SHP77 (cell line): ENCODE results near the gene DPYSL5.
A peak's percentile ranks its signal among the peaks of the same experiment; 100 is the strongest.
"Not testable (repeated sequence)": the region's sequence is repeated elsewhere in the genome, so short reads cannot be mapped to it uniquely, and the experiment has no call there.

ENCODE experiments used
- DNase-seq, 2 experiments: peaks; one replicate each; lab custom pipeline; 2025; lab: John Stamatoyannopoulos, UW

DPYSL5 gene, protein sequence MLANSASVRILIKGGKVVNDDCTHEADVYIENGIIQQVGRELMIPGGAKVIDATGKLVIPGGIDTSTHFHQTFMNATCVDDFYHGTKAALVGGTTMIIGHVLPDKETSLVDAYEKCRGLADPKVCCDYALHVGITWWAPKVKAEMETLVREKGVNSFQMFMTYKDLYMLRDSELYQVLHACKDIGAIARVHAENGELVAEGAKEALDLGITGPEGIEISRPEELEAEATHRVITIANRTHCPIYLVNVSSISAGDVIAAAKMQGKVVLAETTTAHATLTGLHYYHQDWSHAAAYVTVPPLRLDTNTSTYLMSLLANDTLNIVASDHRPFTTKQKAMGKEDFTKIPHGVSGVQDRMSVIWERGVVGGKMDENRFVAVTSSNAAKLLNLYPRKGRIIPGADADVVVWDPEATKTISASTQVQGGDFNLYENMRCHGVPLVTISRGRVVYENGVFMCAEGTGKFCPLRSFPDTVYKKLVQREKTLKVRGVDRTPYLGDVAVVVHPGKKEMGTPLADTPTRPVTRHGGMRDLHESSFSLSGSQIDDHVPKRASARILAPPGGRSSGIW

DNA sequence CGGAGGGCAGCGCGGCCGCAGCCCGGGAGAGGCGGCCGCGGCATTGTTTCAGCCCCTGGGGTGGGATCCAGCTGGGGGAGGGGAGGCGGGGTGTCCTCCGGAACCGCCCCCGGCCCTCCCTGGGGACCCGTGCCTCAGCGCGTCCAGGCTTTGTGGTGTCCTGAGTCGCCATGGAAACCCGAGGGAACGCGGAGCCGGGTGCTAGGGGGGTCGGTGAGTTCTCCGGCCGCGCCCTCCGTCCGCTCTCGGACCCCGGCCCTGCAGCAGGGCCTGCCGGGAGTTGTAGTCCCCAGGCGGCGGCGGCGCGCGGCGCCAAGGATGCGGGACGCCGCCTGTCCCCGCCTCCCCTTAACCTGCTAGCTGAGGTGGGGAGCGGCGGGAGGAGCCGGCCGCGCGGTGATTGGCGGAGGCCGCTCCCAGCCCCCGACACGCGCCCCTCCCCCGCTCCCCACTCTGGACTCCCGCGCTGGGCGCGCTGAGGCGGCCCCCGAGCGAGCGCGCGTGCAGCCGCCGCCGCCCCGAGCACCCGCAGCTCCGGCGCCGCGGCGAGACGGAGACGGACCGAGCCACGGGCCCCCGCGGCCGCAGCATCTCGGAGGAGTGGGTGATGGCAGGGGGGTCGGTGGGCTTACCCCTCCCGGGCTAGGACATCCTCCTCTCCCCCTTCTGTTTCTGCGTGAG, at the start of gene DPYSL5:
Gene DPYSL5 (plus strand): TSS at position 478 of the 681 bp plus-strand sequence. CDS start 50,368 bp downstream, outside the sequence.
- peak; percentile 67 to 84 for DNase-seq

DNA sequence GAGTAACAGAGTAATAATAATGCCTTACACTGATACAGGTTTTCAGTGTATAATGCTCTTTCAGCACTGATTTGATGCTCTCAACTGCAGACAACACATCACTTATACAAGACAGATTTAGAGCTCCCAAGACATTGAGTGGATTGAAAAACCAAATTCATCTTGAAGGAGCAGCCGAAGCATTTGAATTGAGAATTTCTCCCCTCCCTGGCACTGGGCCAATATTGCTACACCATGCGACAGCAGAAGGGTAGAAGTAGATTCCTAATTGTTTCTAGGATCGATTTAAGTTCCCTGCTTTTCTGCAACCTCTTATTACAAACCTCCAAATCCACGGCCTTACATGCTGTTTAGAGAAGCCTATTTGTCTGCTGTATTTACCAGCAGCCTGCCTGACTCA, 46.6 kb upstream of the DPYSL5 start:
- DNase-seq = no peak

DNA sequence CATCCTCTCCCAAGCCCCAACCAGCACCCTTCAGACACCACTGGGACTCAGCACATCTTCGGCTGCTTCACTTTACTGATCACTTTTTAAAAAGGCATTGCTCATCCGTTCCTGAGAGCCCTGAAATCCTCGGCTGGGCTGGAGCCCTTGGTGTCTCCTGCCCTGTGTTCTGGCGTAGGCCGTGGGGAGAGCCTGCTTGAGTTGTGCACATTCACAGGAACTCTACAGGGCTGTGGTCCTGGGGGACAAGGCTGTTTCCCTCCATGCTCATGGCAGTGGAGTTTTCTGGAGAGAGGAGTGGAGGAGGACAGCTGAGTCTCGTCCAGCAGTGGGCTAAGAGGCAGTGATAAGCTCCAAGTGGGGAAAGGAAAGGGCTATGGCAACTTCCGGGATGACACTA, 46.1 kb upstream of the DPYSL5 start:
- DNase-seq = no peak

DNA sequence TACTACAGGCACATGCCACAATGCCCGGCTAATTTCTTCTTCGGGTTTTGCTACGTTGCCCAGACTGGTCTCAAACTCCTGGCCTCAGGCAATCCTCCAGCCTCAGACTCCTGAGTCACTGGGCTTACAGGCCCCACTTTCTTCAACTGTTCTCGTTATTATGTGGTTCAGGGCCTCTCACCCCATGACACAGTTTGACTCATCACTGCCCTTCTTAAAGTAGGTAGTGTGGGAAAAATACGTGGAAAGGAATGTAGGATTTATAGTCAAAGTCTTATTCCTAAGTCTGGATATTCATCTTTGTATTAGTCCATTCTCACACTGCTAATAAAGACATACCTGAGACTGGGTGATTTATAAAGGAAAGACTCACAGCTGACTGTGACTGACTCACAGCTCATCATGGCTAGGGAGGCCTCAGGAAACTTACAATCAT, 42.7 kb upstream of the DPYSL5 start:
- DNase-seq = no peak

DNA sequence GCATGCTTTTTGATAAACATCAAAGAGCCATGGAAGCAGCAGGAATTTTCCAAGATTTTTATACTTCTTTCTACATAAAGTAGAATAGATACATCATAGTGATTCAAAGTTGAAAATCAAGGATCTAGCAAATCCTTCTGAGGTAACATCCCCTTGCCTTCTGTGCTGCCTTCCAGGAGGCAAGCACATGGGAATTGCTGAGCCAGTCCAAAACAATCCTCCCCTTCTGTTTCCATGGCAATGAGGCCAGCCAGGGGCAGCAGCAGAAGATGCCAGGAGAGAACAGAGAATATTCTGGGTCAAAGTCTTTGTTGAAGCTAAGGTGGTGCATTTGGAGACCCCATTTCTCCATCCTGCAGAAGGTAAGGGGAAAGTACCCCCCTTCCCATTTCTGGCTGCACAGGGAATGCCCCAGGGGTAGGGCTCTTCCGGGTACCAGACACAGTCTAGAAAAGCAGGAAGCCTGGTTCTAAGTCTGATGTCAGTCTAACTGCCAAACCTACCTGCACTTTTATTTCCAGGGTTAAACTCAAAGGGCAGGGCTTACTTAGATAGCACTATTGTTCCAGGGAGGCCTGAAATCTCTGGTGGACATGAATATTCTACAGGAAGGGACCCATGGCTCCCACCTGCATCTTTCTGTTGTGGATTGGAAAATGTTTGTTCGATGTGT, 40.0 kb upstream of the DPYSL5 start:
- no peak for DNase-seq

DNA sequence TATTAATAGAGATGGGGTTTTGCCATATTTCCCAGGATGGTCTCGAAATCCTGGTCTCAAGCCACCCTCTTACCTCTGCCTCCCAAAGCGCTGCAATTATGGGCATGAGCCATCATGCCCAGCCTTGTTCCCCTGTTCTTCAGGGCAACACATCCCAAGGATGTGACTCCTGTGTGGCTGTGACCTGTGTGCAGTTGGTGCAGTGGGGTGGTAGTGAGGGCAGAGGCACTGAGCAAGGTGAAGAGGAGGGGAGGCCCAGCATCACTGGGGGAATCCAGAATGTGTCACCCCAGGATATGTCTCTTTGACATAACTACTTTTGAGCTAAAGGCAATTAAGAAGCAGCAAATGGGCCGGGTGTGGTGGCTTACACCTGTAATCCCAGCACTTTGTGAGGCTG, 38.7 kb upstream of the DPYSL5 start:
- no peak for DNase-seq

DNA sequence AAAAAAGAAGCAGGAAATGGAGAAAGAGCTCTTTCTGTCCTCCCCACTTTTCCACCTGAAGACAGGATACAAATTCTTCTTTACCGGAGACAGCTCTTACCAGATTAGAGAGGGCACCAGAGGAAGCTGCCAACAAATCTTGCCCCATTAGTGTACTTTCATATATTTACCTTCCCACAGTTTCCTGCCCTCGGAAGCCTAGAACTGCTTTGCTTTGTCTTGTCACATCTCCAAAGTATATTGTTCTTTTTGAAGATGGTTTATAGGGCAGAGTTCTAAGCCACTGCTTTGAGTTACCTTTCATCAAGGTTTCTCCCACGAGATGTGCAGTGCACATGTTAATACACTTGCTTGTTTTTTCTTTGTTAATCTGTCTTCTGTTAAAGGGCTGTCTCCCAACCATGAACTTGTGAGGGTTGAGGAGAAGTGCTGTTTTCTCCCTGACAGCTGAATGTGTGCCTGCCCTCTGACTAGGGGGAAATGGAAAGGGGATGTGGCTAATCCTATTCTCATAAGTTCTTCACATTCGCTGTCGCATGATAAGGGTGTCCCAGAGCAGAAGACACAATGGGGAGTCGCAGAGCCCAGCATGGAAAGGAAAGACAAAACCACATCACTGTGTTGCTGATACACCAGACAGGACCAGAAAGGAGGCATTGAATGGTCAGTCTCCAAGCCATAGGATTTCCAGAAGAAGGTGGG, 37.9 kb upstream of the DPYSL5 start:
- no peak for DNase-seq

DNA sequence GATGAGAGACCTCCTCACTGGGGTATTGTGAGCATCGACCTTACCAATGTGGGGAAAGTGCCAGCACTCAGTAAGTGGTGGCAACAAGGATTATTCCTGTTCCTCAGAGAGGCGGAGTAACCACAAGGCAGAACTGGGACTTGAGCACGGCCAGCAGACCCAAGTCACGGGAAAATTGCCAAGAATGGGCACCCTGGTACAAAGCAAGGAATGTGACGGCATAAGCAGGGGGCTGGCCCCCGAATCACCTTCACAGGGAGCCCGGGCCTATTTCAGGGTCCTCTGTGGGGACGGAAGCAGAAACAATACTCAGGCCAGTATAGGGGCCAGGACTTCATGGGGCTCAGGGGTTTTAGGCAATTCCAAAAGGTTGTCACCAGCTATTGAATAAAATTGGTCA, 36.7 kb upstream of the DPYSL5 start:
- DNase-seq = no peak

DNA sequence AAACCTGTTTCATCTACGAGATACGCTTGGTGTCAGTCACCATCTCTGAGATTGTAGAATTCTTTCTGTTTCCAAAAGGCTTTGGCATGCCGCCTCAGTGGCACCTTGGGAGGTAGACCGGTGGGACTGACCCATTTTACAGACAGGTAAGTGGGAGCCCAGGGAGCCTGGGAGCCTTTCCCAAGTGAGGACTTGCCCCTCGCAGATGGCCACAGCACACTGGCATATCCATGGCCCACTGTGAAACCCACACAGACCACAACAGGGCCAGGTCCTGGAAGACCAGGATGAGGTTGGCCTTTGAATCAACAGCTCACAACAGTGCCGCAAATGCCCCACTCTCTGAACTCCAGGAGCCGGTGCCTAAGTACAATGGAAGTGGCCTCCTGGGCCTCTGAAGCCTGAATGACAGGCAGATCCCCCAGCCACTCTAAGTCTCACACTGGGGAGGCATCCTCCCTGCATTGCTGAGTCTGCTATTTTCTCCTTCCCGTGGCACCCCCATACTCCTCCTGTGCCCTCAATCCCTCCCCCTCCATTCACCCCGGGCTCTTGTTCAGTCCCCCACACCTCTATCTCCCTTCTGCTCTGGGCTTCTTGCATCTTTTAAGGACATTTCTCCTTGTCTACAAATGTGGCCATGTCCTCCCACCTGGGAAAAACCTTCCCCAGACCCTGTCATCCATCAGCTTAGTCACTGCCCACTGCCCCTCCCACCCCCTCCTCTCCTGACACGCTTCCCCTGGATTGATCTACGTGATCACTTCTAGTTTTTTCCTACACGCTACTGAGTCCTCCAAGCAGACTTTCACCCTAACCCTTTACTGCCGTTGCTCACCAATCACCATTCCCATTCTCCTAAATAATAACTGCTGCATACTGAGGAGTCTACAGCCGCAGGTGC, 35.9 kb upstream of the DPYSL5 start:
- no peak for DNase-seq

DNA sequence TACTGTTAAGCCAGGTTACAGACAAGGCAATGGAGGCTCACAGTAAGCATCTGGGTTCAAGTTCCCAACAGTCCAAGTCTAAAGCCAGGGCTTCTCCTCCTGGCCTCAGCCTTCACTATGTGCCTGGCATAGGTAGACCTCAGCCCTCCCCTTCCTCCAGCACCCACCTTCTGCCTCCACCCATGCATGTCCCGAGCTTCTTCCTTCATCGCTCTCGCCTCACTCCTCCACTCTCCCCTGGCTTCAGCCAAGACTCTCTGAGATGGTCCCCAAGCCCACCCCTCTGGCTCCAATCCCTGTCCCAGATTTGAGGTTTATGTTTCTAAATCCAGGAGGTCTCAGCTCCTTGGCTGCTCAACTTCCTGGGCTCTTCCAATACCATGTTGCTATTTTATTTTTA, 35.2 kb upstream of the DPYSL5 start:
- no peak for DNase-seq

DNA sequence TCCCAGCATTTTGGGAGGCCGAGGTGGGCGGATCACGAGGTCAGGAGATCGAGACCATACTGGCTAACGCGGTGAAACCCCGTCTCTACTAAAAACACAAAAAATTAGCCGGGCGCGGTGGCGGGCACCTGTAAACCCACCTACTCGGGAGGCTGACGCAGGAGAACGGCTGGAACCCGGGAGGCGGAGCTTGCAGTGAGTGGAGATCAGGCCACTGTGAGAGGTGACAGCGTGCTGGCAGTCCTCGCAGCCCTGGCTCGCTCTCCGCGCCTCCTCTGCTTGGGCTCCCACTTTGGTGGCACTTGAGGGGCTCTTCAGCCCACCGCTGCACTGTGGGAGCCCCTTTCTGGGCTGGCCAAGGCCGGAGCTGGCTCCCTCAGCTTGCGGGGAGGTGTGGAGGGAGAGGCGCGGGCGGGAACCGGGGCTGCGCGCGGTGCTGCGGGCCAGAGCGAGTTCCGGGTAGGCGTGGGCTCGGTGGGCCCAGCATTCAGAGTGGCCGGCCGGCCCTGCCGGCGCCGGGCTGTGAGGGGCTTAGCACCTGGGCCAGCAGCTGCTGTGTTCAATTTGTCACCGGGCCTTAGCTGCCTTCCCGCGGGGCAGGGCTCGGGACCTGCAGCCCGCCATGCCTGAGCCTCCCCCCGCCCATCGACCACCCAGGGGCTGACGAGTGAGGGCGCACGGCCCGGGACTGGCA, 33.7 kb upstream of the DPYSL5 start:
- not testable (repeated sequence) for DNase-seq

DNA sequence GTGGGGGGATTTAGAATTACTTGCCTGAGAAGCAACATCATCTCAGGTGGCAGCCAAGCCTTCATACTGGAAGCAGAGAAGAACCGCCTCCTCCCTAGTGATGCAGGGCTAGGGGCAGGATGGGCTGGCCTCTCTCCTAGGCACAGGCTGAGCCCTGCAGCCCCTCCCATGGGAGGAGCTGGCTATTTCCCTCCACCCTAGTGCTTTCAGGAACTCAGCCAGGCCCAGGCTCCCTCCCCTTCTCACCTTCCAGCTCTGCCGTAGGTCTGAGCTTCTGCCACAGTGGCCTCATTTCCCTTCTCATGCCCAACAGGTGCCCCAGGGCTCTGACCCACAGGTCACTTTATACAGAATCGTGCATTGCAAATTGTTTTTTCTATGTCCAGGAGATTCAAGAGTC, 31.0 kb upstream of the DPYSL5 start:
- DNase-seq = peak in 1 of 2 experiments; percentile 11

DNA sequence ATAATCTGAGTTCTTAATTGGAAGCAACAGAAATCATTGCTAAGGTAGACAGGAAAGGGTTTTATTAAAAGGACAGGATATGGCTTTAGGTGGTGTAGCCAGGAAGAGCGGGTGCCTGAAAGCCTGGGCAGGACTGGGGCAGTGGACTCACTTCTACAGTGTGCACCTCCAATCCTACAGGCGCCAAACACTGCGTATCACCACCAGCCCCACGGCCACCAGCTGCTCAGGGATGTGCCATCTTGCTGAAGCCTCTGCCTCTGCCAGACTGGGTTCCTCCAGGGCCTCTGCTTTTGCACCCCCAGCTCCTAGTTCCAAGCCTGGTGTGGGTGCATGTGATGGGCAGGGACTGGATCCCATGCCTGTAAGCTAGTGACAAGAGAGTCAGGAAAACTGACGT, 29.7 kb upstream of the DPYSL5 start:
- DNase-seq = no peak

DNA sequence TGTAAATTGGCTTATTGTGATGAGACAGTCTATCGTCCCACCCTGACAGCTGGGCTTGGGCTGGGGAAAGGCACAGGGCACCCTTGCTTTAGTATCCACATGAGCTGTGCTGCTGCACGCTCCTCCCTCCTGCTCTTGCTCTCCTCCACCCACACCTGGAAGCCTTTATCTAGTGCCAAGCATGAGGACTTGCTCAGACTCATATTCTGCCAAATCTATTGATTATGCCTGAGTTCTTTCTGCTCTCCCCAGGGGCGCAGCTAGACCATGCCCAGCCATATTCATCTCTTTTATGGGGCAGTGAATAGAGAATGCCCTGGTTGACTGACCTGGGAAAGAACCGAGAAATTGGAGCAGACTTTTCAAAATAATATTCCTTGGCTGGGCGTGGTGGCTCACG, 29.0 kb upstream of the DPYSL5 start:
- no peak for DNase-seq

DNA sequence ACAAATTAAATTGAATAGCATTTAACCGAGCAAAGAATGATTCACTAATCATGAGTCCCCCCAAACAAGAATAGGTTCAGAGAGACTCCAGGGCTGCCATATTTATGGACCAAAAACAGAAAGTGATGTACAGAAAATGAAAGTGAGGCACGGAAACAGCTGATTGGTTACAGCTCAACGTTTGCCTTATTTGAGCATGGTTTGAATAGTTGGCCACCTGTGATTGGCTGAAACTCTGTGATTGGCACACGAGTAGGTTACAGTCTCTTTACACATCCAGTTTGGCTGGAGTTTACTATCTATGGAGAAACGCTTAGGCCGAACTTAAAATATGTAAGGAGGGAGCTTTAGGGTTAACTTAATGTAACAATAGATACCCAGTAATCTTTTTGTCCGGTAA, 27.0 kb upstream of the DPYSL5 start:
- DNase-seq = no peak

DNA sequence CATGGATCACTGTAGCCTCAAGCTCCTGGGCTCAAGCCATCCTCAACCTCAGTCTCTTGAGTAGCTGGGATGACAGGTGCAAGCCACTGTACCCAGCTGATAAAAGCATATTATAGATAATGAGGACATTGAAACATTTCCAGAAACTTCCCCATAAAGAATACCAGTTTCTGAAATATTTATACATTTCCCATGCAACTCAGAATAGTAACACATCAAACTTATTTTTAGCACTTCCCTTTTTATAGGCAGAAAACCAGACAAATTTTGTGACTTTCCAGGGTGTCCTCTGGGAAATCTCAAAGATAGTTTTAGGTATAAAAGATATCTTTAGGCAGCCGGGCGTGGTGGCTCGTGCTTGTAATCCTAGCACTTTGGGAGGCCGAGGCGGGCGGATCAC, 25.1 kb upstream of the DPYSL5 start:
- DNase-seq = no peak

DNA sequence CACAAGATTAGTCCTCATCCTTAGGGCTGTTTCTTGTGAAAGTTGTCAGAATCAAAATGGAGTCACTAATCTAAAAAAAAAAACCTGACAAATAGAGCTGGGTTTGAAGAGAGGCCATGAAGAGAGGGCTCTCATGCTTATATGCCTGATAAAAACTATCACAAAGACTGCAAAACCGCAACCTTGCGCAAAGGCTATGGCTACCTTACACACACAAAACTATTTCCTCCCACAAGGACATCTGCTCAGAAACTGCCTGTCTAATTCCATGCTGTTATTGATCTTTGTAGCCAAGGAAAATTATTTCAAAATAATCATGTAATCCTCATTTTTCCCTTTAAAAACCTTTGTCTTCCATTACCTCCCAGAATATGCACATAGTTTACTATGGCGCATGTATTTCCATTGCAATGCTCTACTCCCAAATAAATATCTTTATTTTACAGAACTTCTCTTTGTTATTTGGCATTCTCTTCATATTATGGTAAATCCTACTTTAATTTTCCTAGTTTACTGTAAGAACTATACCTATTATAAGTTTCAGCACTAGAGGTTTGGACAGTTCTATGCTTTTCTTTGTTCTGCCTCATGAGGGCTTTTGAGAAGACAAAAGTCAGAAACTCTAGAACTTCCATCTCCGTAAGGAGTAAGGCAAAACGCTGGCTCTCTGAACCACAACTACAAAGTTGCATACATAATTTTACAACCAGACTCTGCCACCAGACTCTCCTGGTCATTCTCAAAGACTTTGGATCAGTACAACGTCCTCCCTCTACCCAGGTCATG, 9.6 kb upstream of the DPYSL5 start:
- no peak for DNase-seq

DNA sequence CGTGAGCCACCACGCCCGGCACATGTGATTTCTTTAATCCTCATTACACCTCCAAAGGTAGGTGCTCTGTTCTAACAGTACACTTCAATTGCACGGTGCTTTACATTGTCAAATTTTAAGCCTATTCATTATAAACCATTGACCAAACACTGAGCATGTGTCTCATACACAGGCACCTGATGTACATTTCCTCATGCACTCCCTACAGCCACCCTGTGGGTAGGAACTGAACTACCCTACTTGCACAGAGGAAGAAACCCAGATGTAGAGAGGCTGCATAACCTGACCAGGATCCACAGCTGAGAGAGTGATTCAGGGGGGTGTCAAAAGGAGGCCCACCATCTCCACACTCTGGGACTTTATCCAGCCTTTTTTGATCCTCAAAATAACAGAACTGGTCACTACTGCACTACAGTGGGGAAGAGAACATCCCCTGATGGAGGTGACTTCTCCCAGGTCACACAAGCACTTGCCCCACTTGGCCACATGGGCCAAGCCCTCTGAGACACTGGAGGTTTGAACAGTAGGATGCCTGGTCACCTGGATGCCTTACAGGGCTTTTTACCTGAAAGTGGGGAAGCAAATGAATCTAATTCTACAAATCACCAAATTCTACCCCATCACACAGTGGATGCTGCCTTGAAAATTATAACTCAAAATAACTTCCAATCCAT, 6.9 kb upstream of the DPYSL5 start:
- peak in 1 of 2 experiments; percentile 14 for DNase-seq

DNA sequence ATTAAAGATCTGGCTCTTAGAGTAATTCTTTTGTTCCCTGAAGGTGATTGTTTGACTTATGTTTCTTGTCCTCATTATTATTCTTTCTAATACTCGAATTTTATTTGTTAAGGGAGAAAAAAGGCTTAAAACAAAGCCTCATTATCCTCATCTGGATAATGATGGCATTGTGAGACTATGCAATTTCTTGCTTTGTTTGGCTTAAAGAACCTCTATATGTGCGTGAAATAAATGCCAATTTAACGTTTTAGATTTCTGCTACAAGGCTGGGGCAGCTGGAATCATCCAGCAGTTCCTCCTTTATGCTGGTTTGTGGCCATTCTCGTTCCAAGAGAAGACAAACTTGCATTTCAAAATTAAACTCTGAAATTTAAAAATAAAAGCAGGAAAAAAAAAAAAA, 4.9 kb upstream of the DPYSL5 start:
- DNase-seq = no peak
